ENCODE measurements around the gene REP15. TPM values are rescaled to one million over a fixed set of nuclear protein-coding genes. Genes with fewer than 3 reads are reported as not detected.
"Not testable (repeated sequence)": the region's sequence is repeated elsewhere in the genome, so short reads cannot be mapped to it uniquely, and the experiment has no call there.

REP15 gene
- polyA plus RNA-seq, 1 of the 3 experiments (the other 2 are of a cell fraction) = 0.84 TPM

DNA sequence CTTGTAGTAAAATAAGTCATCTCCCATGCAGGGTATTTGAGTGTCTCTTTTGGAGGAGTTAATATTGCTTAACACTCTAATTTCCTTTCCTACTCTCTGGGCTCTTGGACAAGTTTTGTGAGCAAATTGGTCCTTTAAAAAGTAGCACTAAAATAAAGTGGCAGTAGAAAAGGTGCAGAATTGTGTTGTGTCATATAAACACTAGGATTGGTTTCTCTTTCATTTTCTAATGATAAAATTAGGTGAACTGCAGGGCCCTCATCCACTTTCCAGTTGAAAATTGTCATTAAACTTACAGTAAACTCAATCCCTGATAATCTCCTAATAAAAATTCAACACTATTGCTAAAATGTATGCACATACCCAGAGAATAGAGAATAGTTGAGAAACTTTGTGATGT lies 42.6 kb upstream of the REP15 start:
- POLR2A ChIA-PET = no interaction called here
- no peak overlapping the region; a peak in 1 of 4 replicates for H3K27ac ChIP-seq (ENCODE audit: low read depth in 2 of 2, low read length in 1 of 2)
- peaks cover 27% of the 10 kb centered on the region for H3F3A ChIP-seq (replicated peaks; ENCODE audit: insufficient read depth)
- H3K4me3 ChIP-seq (ENCODE audit: low read depth in 2 of 2, low read length in 1 of 2) = no peak overlapping the region
- H3K9ac ChIP-seq = no peak overlapping the region
- H3K4me1 ChIP-seq (ENCODE audit: control insufficient read depth in 1 of 2, insufficient read depth in 2 of 2, low read depth in 1 of 2, low read length in 1 of 2) = peaks cover 0 to 12% of the 10 kb centered on the region in 2 experiments; a peak in 3 of 4 replicates
- peaks cover 11% of the 10 kb centered on the region; the same call in 1 of the 2 replicates for H3K79me2 ChIP-seq (ENCODE audit: insufficient read depth)
- H2AFZ ChIP-seq (ENCODE audit: low read depth) = no peak overlapping the region
- no peaks in the 10 kb centered on the region for H4K20me1 ChIP-seq (ENCODE audit: insufficient read depth)
- H3K9me2 ChIP-seq = no peaks in the 10 kb centered on the region
- no peaks in the 10 kb centered on the region for H3K9me3 ChIP-seq
- TF ChIP-seq MEF2A (IDR thresholded peaks at IDR 0.05; ENCODE audit: borderline replicate concordance, low read depth) = no peak
- TF ChIP-seq GABPA (IDR thresholded peaks at IDR 0.05; ENCODE audit: low read depth) = no peak
- TF ChIP-seq CHD2 (IDR thresholded peaks at IDR 0.05; ENCODE audit: low read length, partially characterized antibody) = no peak
- TF ChIP-seq FOSL2 (IDR thresholded peaks at IDR 0.05; ENCODE audit: borderline replicate concordance, low read depth) = no peak
- TF ChIP-seq JUND (IDR thresholded peaks at IDR 0.05) = no peak
- TF ChIP-seq USF2 (IDR thresholded peaks at IDR 0.05; ENCODE audit: borderline replicate concordance, low read depth, low read length) = no peak
- TF ChIP-seq MXI1 (IDR thresholded peaks at IDR 0.05; ENCODE audit: low read depth, low read length) = no peak
- TF ChIP-seq SIN3A (IDR thresholded peaks at IDR 0.05; ENCODE audit: borderline replicate concordance, low read depth, low read length) = no peak
- TF ChIP-seq FOXJ3 (CRISPR knock-in tag; IDR thresholded peaks at IDR 0.05) = no peak
- no peak for TF ChIP-seq ZBTB33 (IDR thresholded peaks at IDR 0.05; ENCODE audit: borderline replicate concordance, low read depth)
- TF ChIP-seq TAF1 (IDR thresholded peaks at IDR 0.05; ENCODE audit: borderline replicate concordance, low read depth, low read length) = no peak
- TF ChIP-seq, protein P1, sequence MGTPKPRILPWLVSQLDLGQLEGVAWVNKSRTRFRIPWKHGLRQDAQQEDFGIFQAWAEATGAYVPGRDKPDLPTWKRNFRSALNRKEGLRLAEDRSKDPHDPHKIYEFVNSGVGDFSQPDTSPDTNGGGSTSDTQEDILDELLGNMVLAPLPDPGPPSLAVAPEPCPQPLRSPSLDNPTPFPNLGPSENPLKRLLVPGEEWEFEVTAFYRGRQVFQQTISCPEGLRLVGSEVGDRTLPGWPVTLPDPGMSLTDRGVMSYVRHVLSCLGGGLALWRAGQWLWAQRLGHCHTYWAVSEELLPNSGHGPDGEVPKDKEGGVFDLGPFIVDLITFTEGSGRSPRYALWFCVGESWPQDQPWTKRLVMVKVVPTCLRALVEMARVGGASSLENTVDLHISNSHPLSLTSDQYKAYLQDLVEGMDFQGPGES (IDR thresholded peaks at IDR 0.05; ENCODE audit: low read depth, low read length) = no peak
- no peak for TF ChIP-seq YY1 (IDR thresholded peaks at IDR 0.05; ENCODE audit: low read depth)
- peaks cover 45 to 77% of the 10 kb centered on the region in 2 experiments for H3K36me3 ChIP-seq (replicated peaks in 1 of 2; ENCODE audit: control insufficient read depth in 1 of 2, insufficient read depth in 2 of 2, low read length in 1 of 2)
- no peak overlapping the region for H3K4me2 ChIP-seq
- CTCF ChIA-PET = interaction anchor here (1.3 to 2.9 kb wide), 3 partner anchors 8 to 56 kb away, joined by 3 to 17 read pairs (median 5); partner anchors contain the start of gene MRPS35
- DNase-seq = no peak
- H3K27me3 ChIP-seq (ENCODE audit: insufficient read depth) = no peaks in the 10 kb centered on the region

- POLR2A ChIA-PET; H4K20me1 ChIP-seq (ENCODE audit: insufficient read depth); H2AFZ ChIP-seq (ENCODE audit: low read depth); H3K9ac ChIP-seq; H3K9me2 ChIP-seq; H3K4me3 ChIP-seq (ENCODE audit: low read depth in 2 of 2, low read length in 1 of 2); CTCF ChIA-PET; H3K27me3 ChIP-seq (ENCODE audit: insufficient read depth); H3K27ac ChIP-seq (ENCODE audit: low read depth in 2 of 2, low read length in 1 of 2); H3K4me2 ChIP-seq; DNase-seq; H3K9me3 ChIP-seq: not testable (repeated sequence)
- Histone ChIP-seq H3F3A (replicated peaks; ENCODE audit: insufficient read depth) (peaks cover 28% of the 10 kb centered on the region), H3K4me1 (ENCODE audit: control insufficient read depth in 1 of 2, insufficient read depth in 2 of 2, low read depth in 1 of 2, low read length in 1 of 2) (peaks cover 0 to 12% of the 10 kb centered on the region in 2 experiments; a peak in 3 of 4 replicates), H3K36me3 (replicated peaks in 1 of 2; ENCODE audit: control insufficient read depth in 1 of 2, insufficient read depth in 2 of 2, low read length in 1 of 2) (peaks cover 39 to 80% of the 10 kb centered on the region in 2 experiments), H3K79me2 (ENCODE audit: insufficient read depth) (peaks cover 11% of the 10 kb centered on the region; the same call in 1 of the 2 replicates)
- 89% methylated on average over 3 of the region's 3 CpGs for WGBS (ENCODE audit: low lambda C conversion rate)
Observed at GRCh38 chr12:27655476-27655875, 40.8 kb upstream of the REP15 start.

All from SK-N-SH (cell line).